ENCODE measurements around the gene GUCY2F.

The GUCY2F gene

GRCh38 chrX:109392895-109393294 lies 89.0 kb downstream of the GUCY2F start:
- no peak for DNase-seq

- no peak for DNase-seq
Observed at GRCh38 chrX:109390556-109390955, 91.3 kb downstream of the GUCY2F start.

- DNase-seq: no peak
Observed at GRCh38 chrX:109389917-109390316, 92.0 kb downstream of the GUCY2F start.

GRCh38 chrX:109384699-109385098 lies 97.2 kb downstream of the GUCY2F start:
- no peak for DNase-seq

GRCh38 chrX:109382332-109382731 lies 99.6 kb downstream of the GUCY2F start:
- DNase-seq: no peak

GRCh38 chrX:109378281-109378680 lies 103.6 kb downstream of the GUCY2F start:
- no peak for DNase-seq

- DNase-seq: no peak
Observed at GRCh38 chrX:109374262-109374960, 107.5 kb downstream of the GUCY2F start.

GRCh38 chrX:109373468-109373867 lies 108.4 kb downstream of the GUCY2F start:
- no peak for DNase-seq

- DNase-seq: no peak
Observed at GRCh38 chrX:109372716-109373115, 109.2 kb downstream of the GUCY2F start.

GRCh38 chrX:109372291-109372690 lies 109.6 kb downstream of the GUCY2F start:
- DNase-seq: no peak

- no peak for DNase-seq
Observed at GRCh38 chrX:109362101-109362500, 119.8 kb downstream of the GUCY2F start.

GRCh38 chrX:109360301-109360700 lies 121.6 kb downstream of the GUCY2F start:
- DNase-seq: no peak

GRCh38 chrX:109357706-109358105 lies 124.2 kb downstream of the GUCY2F start:
- no peak for DNase-seq

- DNase-seq: no peak
Observed at GRCh38 chrX:109356684-109357083, 125.2 kb downstream of the GUCY2F start.

GRCh38 chrX:109352066-109352588 lies 129.8 kb downstream of the GUCY2F start:
- no peak for DNase-seq

GRCh38 chrX:109351557-109351956 lies 130.3 kb downstream of the GUCY2F start:
- no peak for DNase-seq

- DNase-seq: no peak
Observed at GRCh38 chrX:109350551-109350950, 131.3 kb downstream of the GUCY2F start.

GRCh38 chrX:109350051-109350450 lies 131.8 kb downstream of the GUCY2F start:
- DNase-seq: no peak

GRCh38 chrX:109347632-109348031 lies 134.3 kb downstream of the GUCY2F start:
- no peak for DNase-seq

- DNase-seq: no peak
Observed at GRCh38 chrX:109346491-109346890, 135.4 kb downstream of the GUCY2F start.

GRCh38 chrX:109345856-109346255 lies 136.0 kb downstream of the GUCY2F start:
- DNase-seq: no peak

- no peak for DNase-seq
Observed at GRCh38 chrX:109344678-109345077, 137.2 kb downstream of the GUCY2F start.

- DNase-seq: no peak
Observed at GRCh38 chrX:109344101-109344500, 137.8 kb downstream of the GUCY2F start.

GRCh38 chrX:109343671-109344070 lies 138.2 kb downstream of the GUCY2F start:
- DNase-seq: no peak

- no peak for DNase-seq
Observed at GRCh38 chrX:109336141-109336540, 145.7 kb downstream of the GUCY2F start.
